Naive B cell (primary cell): ENCODE results near the gene APLP1. TPM values are rescaled to one million over a fixed set of nuclear protein-coding genes. Genes with fewer than 3 reads are reported as not detected.

Experiments
- ATAC-seq, 2 donors: fragments of 150-1000 bp; cut with Tn5 transposase; 2 replicates each; pipeline ENCODE4 v1.10.0; 2021; ENCODE audit warnings: low read depth in 2 of 2, mild to moderate bottlenecking in 2 of 2, moderate library complexity in 2 of 2
- DNase-seq: peaks from one replicate; pipeline ENCODE4 v3.0.0; 2022
- H3K27ac Mint-ChIP-seq, 6 donors: one replicate each; pipeline ENCODE4 v1.8.0; 2020 to 2022; ENCODE audit warnings: mild to moderate bottlenecking in 6 of 6, mixed read lengths in 6 of 6, moderate library complexity in 5 of 6, inconsistent platforms in 2 of 6
- H3K27me3 Mint-ChIP-seq, 3 donors: one replicate each; pipeline ENCODE4 v1.8.0; 2021 to 2022; ENCODE audit warnings: mixed read lengths in 3 of 3, mild to moderate bottlenecking in 1 of 3
- H3K36me3 Mint-ChIP-seq, 2 donors: one replicate each; pipeline ENCODE4 v1.8.0; 2020 to 2022; ENCODE audit warnings: mixed read lengths in 2 of 2, inconsistent platforms in 1 of 2, mild to moderate bottlenecking in 1 of 2
- H3K4me1 Mint-ChIP-seq, 3 donors: one replicate each; pipeline ENCODE4 v1.8.0; 2020 to 2022; ENCODE audit warnings: mixed read lengths in 3 of 3, inconsistent platforms in 1 of 3, mild to moderate bottlenecking in 1 of 3, moderate library complexity in 1 of 3
- H3K4me3 Mint-ChIP-seq, 8 donors: one replicate each; pipeline ENCODE4 v1.8.0; 2020 to 2022; ENCODE audit warnings: mild to moderate bottlenecking in 8 of 8, mixed read lengths in 8 of 8, moderate library complexity in 8 of 8, inconsistent platforms in 2 of 8
- H3K9me3 Mint-ChIP-seq, 7 donors: one replicate each; pipeline ENCODE4 v1.8.0; 2020 to 2022; ENCODE audit warnings: mixed read lengths in 7 of 7, mild to moderate bottlenecking in 5 of 7, inconsistent platforms in 2 of 7, moderate library complexity in 1 of 7
- polyA plus RNA-seq, 6 donors: library from polyadenylated mRNA; unstranded; fragments of 300-500 nt; fragmentation: Illumina TruSeq; gene quantifications; one replicate each; pipeline ENCODE4 v1.2.3, GENCODE V29; 2021; ENCODE audit warnings: low read depth in 6 of 6

Gene APLP1
- polyA plus RNA-seq, 6 donors from 2014 or later, result not detected

GRCh38 chr19:35872180-35872579, 3.8 kb downstream of the APLP1 start:
- DNase-seq (no peak), ATAC-seq (no peak)
- Mint-ChIP-seq H3K9me3 (peaks cover 0 to 6% (median 0%) of the 10 kb centered on the region in 7 donors), H3K27me3 (peaks cover 47 to 86% (median 75%) of the 10 kb centered on the region in 3 donors), H3K4me1 (peaks cover 20 to 24% (median 21%) of the 10 kb centered on the region in 3 donors), H3K27ac (peak overlapping the region in 1 of 6 donors; percentile 89), H3K4me3 (no peak overlapping the region), H3K36me3 (peaks cover 0 to 21% of the 10 kb centered on the region in 2 donors)

DNA sequence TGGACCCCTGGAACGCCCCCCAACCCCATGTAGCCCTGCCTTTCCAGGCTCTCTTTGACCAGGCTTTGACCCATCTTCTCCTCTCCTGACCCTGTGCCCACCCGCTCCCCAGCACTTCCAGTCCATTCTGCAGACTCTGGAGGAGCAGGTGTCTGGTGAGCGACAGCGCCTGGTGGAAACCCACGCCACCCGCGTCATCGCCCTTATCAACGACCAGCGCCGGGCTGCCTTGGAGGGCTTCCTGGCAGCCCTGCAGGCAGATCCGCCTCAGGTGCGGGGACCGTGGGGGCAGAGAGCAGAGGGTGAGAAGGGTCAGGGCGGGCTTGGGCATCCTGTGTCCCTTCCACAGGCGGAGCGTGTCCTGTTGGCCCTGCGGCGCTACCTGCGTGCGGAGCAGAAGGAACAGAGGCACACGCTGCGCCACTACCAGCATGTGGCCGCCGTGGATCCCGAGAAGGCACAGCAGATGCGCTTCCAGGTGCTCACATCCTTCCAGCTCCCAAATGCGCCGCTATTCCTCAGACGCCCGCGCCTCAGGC, 6.1 kb downstream of the APLP1 start:
- H3K4me1 Mint-ChIP-seq, result peaks cover 10 to 13% (median 12%) of the 10 kb centered on the region in 3 donors
- ATAC-seq (no peak), DNase-seq (no peak)
- no peak overlapping the region for H3K4me3 Mint-ChIP-seq
- H3K36me3 Mint-ChIP-seq, result peaks cover 0 to 21% of the 10 kb centered on the region in 2 donors
- peaks cover 44 to 93% (median 81%) of the 10 kb centered on the region in 3 donors for H3K27me3 Mint-ChIP-seq
- H3K9me3 Mint-ChIP-seq, result peaks cover 0 to 6% (median 0%) of the 10 kb centered on the region in 7 donors
- H3K27ac Mint-ChIP-seq, result no peak overlapping the region

DNA sequence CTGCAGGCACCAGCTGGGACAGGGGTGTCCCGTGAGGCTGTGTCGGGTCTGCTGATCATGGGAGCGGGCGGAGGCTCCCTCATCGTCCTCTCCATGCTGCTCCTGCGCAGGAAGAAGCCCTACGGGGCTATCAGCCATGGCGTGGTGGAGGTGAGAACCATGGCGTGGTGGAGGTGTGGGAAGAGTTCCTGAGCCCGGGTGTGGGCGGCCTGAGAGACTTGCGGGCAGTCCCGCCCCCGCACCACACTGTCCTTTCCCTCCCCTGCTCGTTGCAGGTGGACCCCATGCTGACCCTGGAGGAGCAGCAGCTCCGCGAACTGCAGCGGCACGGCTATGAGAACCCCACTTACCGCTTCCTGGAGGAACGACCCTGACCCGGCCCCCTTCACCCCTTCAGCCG, 10.7 kb downstream of the APLP1 start:
- DNase-seq (no peak), ATAC-seq (no peak)
- Mint-ChIP-seq H3K27ac (no peak overlapping the region), H3K36me3 (peaks cover 0 to 10% of the 10 kb centered on the region in 2 donors), H3K4me1 (peaks cover 10 to 16% (median 11%) of the 10 kb centered on the region in 3 donors), H3K4me3 (no peak overlapping the region), H3K9me3 (no peaks in the 10 kb centered on the region), H3K27me3 (peaks cover 36 to 59% (median 48%) of the 10 kb centered on the region in 3 donors)

DNA sequence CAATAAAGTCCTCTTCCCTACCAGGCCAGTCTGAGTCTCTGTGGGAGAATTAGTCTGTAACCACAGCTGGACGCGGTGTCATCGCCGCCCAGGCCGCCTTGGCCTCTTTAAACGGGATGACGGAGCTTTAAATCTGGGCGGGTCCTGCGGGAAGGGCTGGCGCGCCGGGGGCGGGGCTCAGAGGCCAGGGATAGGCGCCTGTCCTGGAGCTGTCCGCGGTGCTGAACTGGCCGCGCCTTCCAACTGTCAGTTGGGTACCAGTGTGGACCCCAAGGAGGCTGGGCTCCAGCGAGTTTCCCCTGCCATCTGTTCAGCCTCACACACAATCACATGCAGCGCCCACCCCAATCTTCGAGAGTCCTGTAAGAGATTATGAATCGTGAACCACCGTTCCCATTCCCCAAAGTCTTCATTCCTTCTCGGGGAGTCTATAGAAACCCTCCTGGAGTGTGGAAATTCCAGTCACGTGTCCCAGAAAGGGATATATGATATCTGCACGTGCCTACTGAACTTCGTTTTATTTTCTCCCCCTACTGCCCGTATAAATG, 11.5 kb downstream of the APLP1 start:
- Mint-ChIP-seq H3K9me3 (no peaks in the 10 kb centered on the region), H3K4me3 (peak overlapping the region in 1 of 8 donors; percentile 84), H3K27ac (peak overlapping the region in 2 of 6 donors; percentile 67 to 83), H3K27me3 (peaks cover 30 to 51% (median 43%) of the 10 kb centered on the region in 3 donors), H3K36me3 (peaks cover 0 to 10% of the 10 kb centered on the region in 2 donors), H3K4me1 (peaks cover 15 to 19% (median 17%) of the 10 kb centered on the region in 3 donors)
- DNase-seq (peak; percentile 45), ATAC-seq (peak in 1 of 2 donors; percentile 22)

DNA sequence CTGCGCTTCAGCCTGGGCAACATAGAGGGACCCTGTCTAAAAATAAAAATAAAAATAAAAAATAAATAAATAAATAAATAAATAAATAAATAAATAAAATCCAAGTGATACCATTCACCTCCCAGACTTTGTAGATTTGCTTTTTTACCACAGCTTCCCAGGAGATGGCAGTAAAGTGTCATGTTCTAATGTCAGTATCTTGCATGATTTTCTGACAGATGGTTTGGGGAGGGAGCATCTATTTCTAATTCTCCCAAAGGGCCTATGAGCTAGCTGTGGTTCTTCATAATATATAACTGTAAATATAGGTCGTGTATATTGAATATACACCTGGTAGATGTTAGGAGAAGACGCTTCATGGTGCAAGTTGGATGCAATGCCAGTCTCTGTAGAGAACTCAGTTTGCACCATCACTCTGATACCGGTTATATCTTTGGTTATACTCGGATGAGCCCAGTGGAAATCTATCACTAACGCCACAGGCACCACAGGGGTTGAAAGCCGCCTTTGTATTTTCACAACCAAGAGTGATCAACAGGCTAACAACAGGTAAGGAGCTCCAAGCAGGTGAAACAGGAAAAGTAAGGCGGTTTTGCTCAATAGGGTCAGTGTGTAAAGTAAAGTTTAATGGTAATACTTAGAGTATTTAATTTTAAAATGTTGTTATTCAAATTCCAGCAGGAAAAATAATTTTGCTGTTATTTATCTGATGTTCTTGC, 13.9 kb downstream of the APLP1 start:
- Mint-ChIP-seq H3K4me3 (peak overlapping the region in 2 of 8 donors; percentile 52 to 67), H3K27ac (peak overlapping the region in 5 of 6 donors; percentile 47 to 100 (median 86)), H3K36me3 (peaks cover 7 to 15% of the 10 kb centered on the region in 2 donors), H3K27me3 (peaks cover 14 to 31% (median 30%) of the 10 kb centered on the region in 3 donors), H3K9me3 (no peaks in the 10 kb centered on the region), H3K4me1 (peaks cover 18 to 25% (median 23%) of the 10 kb centered on the region in 3 donors)
- DNase-seq (peak; percentile 66), ATAC-seq (peak; percentile 25 to 46)

DNA sequence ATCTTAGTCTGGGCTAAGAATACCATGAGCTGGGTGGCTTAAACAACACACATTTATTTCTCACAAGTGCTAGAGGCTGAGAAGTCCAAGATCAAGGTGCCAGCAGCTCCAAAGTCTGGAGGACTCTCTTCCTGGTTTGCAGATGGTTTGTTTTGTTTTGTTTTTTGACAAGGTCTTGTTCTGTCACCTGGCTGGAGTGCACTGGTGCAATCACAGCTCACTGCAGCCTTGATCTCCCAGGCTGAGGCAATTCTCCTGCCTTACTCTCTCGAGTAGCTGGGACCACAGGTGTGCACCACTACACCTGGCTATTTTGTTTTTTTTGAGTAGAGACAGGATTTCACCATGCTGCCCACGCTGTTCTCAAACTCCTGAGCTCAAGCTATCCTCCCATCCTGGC, 15.5 kb downstream of the APLP1 start:
- Mint-ChIP-seq H3K27ac (peak overlapping the region; percentile 49 to 100 (median 72)), H3K4me3 (peak overlapping the region in 3 of 8 donors; percentile 29 to 51 (median 47)), H3K4me1 (peaks cover 23 to 29% (median 28%) of the 10 kb centered on the region in 3 donors), H3K9me3 (no peaks in the 10 kb centered on the region), H3K27me3 (peaks cover 8 to 15% (median 14%) of the 10 kb centered on the region in 3 donors), H3K36me3 (peaks cover 17 to 30% of the 10 kb centered on the region in 2 donors)
- DNase-seq, result peak; percentile 23
- ATAC-seq, result peak; percentile 8

GRCh38 chr19:35885225-35885738, 16.9 kb downstream of the APLP1 start:
- peak overlapping the region in 3 of 8 donors; percentile 27 to 69 (median 61) for H3K4me3 Mint-ChIP-seq
- peaks cover 19 to 29% (median 28%) of the 10 kb centered on the region in 3 donors for H3K4me1 Mint-ChIP-seq
- peak overlapping the region; percentile 41 to 100 (median 90) for H3K27ac Mint-ChIP-seq
- peaks cover 17 to 43% of the 10 kb centered on the region in 2 donors for H3K36me3 Mint-ChIP-seq
- no peaks in the 10 kb centered on the region for H3K9me3 Mint-ChIP-seq
- peaks cover 0 to under 1% (median under 1%) of the 10 kb centered on the region in 3 donors for H3K27me3 Mint-ChIP-seq
- DNase-seq (peak; percentile 11), ATAC-seq (no peak)

DNA sequence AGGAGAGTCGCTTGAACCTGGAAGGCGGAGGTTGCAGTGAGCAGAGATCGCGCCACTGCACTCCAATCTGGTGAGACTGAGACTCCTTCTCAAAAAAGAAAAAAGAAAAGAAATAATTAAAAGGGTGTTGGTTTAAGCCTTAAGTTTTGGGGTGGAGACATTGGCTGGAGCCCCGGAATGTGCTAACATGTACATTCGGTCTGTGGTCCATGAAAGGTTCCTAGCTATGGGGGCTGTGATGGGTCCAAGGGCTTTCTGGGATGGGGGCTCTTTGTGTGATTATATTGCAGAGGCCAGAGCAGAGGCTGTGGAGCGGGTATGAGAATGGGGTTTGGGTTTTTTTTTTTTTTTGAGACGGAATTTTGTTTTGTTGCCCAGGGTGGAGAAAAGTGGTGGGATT, 17.5 kb downstream of the APLP1 start:
- Mint-ChIP-seq H3K9me3 (no peaks in the 10 kb centered on the region), H3K4me1 (peaks cover 19 to 31% (median 28%) of the 10 kb centered on the region in 3 donors), H3K27me3 (peaks cover 0 to 1% (median 0%) of the 10 kb centered on the region in 3 donors), H3K4me3 (peak overlapping the region in 1 of 8 donors; percentile 69), H3K36me3 (peaks cover 18 to 49% of the 10 kb centered on the region in 2 donors), H3K27ac (peak overlapping the region; percentile 41 to 100 (median 90))
- DNase-seq (peak; percentile 6), ATAC-seq (no peak)

- Mint-ChIP-seq H3K36me3 (peaks cover 23 to 53% of the 10 kb centered on the region in 2 donors), H3K27me3 (peaks cover 0 to 3% (median 0%) of the 10 kb centered on the region in 3 donors), H3K4me3 (peak overlapping the region in 2 of 8 donors; percentile 15 to 69), H3K9me3 (no peaks in the 10 kb centered on the region), H3K27ac (peak overlapping the region in 4 of 6 donors; percentile 35 to 100 (median 74)), H3K4me1 (peaks cover 17 to 31% (median 26%) of the 10 kb centered on the region in 3 donors)
- ATAC-seq (no peak), DNase-seq (peak; percentile 5)
These were observed 18.8 kb downstream of the APLP1 start for GRCh38 chr19:35887197-35887596.

DNA sequence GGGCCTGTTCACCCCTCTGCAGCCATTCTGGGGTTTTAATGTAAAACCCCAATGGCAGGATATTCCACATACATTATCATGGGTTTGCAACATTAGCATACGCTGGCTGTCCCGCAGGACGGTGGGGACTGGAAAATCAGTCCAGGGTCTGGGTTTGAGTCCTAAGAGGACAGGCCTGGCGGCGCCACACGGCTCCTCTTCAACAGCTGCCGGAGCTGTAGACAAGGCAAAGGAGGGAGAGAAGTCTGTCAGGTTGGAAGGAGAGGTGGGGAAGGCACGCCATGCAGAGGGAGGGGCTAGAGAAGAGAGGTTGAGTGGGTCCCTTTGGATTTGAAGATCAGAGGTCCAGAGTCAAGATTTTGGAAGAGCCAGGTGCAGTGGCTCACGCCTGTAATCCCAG, 20.0 kb downstream of the APLP1 start:
- H3K4me1 Mint-ChIP-seq, result peaks cover 20 to 30% (median 21%) of the 10 kb centered on the region in 3 donors
- H3K4me3 Mint-ChIP-seq, result peak overlapping the region in 3 of 8 donors; percentile 37 to 69 (median 54)
- H3K27ac Mint-ChIP-seq, result peak overlapping the region; percentile 64 to 100 (median 92)
- H3K9me3 Mint-ChIP-seq, result no peaks in the 10 kb centered on the region
- peaks cover 0 to 3% (median 0%) of the 10 kb centered on the region in 3 donors for H3K27me3 Mint-ChIP-seq
- H3K36me3 Mint-ChIP-seq, result peaks cover 27 to 64% of the 10 kb centered on the region in 2 donors
- ATAC-seq (no peak), DNase-seq (no peak)

- Mint-ChIP-seq H3K36me3 (peaks cover 27 to 64% of the 10 kb centered on the region in 2 donors), H3K27ac (peak overlapping the region; percentile 39 to 100 (median 80)), H3K4me1 (peaks cover 15 to 29% (median 21%) of the 10 kb centered on the region in 3 donors), H3K27me3 (peaks cover 0 to 3% (median 0%) of the 10 kb centered on the region in 3 donors), H3K9me3 (no peaks in the 10 kb centered on the region), H3K4me3 (peak overlapping the region in 3 of 8 donors; percentile 48 to 76 (median 49))
- ATAC-seq, result peak in 1 of 2 donors; percentile 4
- peak; percentile 29 for DNase-seq
These were observed 21.2 kb downstream of the APLP1 start for GRCh38 chr19:35889370-35890112.

DNA sequence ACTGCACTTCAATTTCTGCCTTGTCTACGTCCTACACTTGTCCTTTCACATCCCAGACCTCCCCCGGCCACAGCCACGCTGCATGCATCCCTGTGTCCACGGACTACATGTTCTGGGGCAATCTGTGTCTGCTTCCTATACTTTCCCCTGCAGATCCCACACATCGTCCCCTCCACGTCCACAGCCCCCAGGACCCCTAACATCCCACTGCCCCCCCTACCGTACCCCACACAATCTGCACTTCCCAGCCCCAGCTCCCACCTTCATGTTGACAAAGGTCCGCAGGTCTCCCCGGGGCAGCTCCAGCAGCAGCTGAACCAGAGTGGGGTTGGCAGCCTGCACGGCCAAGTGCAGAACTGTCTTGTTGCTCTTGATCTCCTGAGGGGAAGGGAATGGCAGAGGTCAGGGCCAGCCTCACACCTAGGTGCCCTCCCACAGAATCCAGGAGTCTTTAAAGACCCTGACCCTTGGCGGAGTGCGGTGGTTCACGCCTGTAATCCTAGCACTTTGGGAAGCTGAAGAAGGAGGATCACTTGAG, 21.8 kb downstream of the APLP1 start:
- peak overlapping the region in 5 of 6 donors; percentile 62 to 100 (median 85) for H3K27ac Mint-ChIP-seq
- peaks cover 13 to 26% (median 22%) of the 10 kb centered on the region in 3 donors for H3K4me1 Mint-ChIP-seq
- H3K27me3 Mint-ChIP-seq, result peaks cover 0 to 3% (median 0%) of the 10 kb centered on the region in 3 donors
- H3K9me3 Mint-ChIP-seq, result no peaks in the 10 kb centered on the region
- H3K36me3 Mint-ChIP-seq, result peaks cover 27 to 63% of the 10 kb centered on the region in 2 donors
- peak; percentile 3 for DNase-seq
- peak overlapping the region in 5 of 8 donors; percentile 47 to 76 (median 50) for H3K4me3 Mint-ChIP-seq
- peak in 1 of 2 donors; percentile 2 for ATAC-seq
